ENCODE measurements around the gene DAPK1. TPM values are rescaled to one million over a fixed set of nuclear protein-coding genes. Genes with fewer than 3 reads are reported as not detected.

The DAPK1 gene
- total and polyA plus RNA-seq, 2 donors (not counting 1 experiment from before 2014, with no cell fraction given): 1.7 to 2.8 TPM

DNA sequence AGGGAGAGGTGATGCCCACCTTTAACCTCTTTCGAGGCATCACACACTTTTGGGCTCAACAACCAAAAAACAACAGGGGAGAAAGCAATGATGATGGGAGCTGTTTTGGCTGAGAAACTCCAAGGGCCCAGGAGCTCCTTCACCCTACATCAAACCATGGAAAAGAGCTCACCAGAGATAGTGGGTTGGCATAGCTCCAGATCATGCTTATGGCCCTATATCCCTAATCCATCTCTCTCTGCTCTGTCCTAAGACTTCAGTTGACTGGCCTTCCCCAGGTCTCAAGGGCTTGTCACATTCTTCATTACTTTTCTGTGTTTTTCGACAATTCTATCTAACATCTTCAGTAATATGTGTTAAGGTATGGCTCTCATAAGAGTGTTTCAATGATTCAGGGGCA lies 222.5 kb downstream of the DAPK1 start:
- Histone ChIP-seq H4K20me1 (ENCODE audit: control insufficient read depth, insufficient read depth, low read length, poor library complexity, severe bottlenecking) (no peaks in the 10 kb centered on the region), H3K27me3 (replicated peaks in 1 of 4; ENCODE audit: control extremely low read depth in 1 of 4, control insufficient read depth in 3 of 4, insufficient read depth in 4 of 4, low read length in 3 of 4) (peaks cover 0 to 10% (median 4%) of the 10 kb centered on the region in 4 experiments), H3K36me3 (replicated peaks in 1 of 2; ENCODE audit: control extremely low read depth in 1 of 2, control insufficient read depth in 1 of 2, extremely low read depth in 1 of 2, insufficient read depth in 2 of 2, low read length in 1 of 2) (no peaks in the 10 kb centered on the region), H3K27ac (ENCODE audit: low read length in 2 of 2) (no peak overlapping the region), H3K79me2 (ENCODE audit: control insufficient read depth, insufficient read depth, low read length) (no peaks in the 10 kb centered on the region), H3K4me2 (replicated peaks; ENCODE audit: low read depth, low read length, poor library complexity, severe bottlenecking) (no peak overlapping the region), H2AFZ (ENCODE audit: insufficient read depth, low read depth, low read length, poor library complexity, severe bottlenecking) (no peak overlapping the region), H3K4me3 (ENCODE audit: control extremely low read depth in 1 of 5, extremely low read depth in 1 of 5, insufficient read depth in 1 of 5, low read depth in 2 of 5, low read length in 4 of 5) (no peak overlapping the region), H3K4me1 (ENCODE audit: control insufficient read depth in 2 of 2, insufficient read depth in 2 of 2, low read length in 2 of 2) (no peaks in the 10 kb centered on the region), H3K9me3 (ENCODE audit: control extremely low read depth in 1 of 3, control insufficient read depth in 2 of 3, insufficient read depth in 1 of 3, low read length in 2 of 3) (peaks cover 0 to 7% (median 0%) of the 10 kb centered on the region in 3 donors), H3K9ac (ENCODE audit: low read length) (no peak overlapping the region)
- H3K4me3 Mint-ChIP-seq: no peak overlapping the region
- H3K27me3 Mint-ChIP-seq: peaks cover 24% of the 10 kb centered on the region
- intact Hi-C loops (cut with micrococcal nuclease): no loop called here
- TF ChIP-seq, protein P1, sequence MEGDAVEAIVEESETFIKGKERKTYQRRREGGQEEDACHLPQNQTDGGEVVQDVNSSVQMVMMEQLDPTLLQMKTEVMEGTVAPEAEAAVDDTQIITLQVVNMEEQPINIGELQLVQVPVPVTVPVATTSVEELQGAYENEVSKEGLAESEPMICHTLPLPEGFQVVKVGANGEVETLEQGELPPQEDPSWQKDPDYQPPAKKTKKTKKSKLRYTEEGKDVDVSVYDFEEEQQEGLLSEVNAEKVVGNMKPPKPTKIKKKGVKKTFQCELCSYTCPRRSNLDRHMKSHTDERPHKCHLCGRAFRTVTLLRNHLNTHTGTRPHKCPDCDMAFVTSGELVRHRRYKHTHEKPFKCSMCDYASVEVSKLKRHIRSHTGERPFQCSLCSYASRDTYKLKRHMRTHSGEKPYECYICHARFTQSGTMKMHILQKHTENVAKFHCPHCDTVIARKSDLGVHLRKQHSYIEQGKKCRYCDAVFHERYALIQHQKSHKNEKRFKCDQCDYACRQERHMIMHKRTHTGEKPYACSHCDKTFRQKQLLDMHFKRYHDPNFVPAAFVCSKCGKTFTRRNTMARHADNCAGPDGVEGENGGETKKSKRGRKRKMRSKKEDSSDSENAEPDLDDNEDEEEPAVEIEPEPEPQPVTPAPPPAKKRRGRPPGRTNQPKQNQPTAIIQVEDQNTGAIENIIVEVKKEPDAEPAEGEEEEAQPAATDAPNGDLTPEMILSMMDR (IDR thresholded peaks at IDR 0.05): no peak
- TF ChIP-seq EZH2 (IDR thresholded peaks at IDR 0.05; ENCODE audit: borderline replicate concordance, insufficient read depth, low read depth, low read length, poor library complexity, severe bottlenecking): no peak
- no CpG with 5 or more reads among the region's 2 CpGs for WGBS (ENCODE audit: insufficient coverage)
- ATAC-seq (ENCODE audit: low read depth): no peak
- H3K27ac Mint-ChIP-seq: no peak overlapping the region
- H3K9me3 Mint-ChIP-seq (ENCODE audit: insufficient read depth): no peaks in the 10 kb centered on the region
- no peak for DNase-seq
- ChIA-PET CTCF (no interaction called here), POLR2A (no interaction called here)
- peaks cover under 1% of the 10 kb centered on the region for H3K4me1 Mint-ChIP-seq

DNA sequence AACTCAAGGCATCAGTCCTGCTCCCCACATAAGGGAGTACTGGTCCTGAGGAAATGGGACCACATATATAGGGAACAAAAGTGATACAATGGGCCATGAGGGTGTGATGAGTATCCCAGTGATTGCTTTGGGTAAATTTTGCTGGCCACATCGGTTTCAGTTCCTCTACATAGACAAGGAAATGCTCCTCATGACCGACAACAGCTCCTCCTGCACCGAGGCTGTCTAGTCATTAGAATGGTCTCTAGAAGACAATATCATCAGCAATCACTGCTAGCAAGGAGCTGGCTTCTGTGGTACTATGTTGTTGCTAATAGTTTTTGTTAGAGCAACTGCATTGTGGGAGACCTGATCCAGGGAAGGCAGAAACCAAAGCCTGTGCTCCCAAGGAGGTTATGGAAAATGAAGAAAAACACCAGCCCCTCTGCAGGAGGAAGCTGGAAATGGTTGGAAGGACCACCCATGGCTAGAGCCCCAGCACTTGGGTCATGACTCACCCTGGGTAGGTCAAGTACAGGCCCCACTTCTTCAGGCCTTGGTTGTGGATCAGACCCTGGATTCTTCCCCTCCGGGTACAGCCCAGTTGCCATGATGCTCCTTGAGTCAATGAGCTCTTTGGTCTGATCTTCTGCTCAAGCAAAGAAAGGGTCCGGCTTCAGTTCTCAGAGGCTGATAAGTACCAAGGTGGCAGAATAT lies 224.9 kb downstream of the DAPK1 start:
- Histone ChIP-seq H3K79me2 (ENCODE audit: control insufficient read depth, insufficient read depth, low read length) (no peaks in the 10 kb centered on the region), H3K27me3 (replicated peaks in 1 of 4; ENCODE audit: control extremely low read depth in 1 of 4, control insufficient read depth in 3 of 4, insufficient read depth in 4 of 4, low read length in 3 of 4) (peaks cover 0 to 23% (median 12%) of the 10 kb centered on the region in 4 experiments), H3K36me3 (replicated peaks in 1 of 2; ENCODE audit: control extremely low read depth in 1 of 2, control insufficient read depth in 1 of 2, extremely low read depth in 1 of 2, insufficient read depth in 2 of 2, low read length in 1 of 2) (no peaks in the 10 kb centered on the region), H3K4me3 (ENCODE audit: control extremely low read depth in 1 of 5, extremely low read depth in 1 of 5, insufficient read depth in 1 of 5, low read depth in 2 of 5, low read length in 4 of 5) (no peak overlapping the region), H4K20me1 (ENCODE audit: control insufficient read depth, insufficient read depth, low read length, poor library complexity, severe bottlenecking) (no peaks in the 10 kb centered on the region), H3K9me3 (ENCODE audit: control extremely low read depth in 1 of 3, control insufficient read depth in 2 of 3, insufficient read depth in 1 of 3, low read length in 2 of 3) (peaks cover 0 to 18% (median 0%) of the 10 kb centered on the region in 3 donors), H2AFZ (ENCODE audit: insufficient read depth, low read depth, low read length, poor library complexity, severe bottlenecking) (no peak overlapping the region), H3K4me2 (replicated peaks; ENCODE audit: low read depth, low read length, poor library complexity, severe bottlenecking) (no peak overlapping the region), H3K4me1 (ENCODE audit: control insufficient read depth in 2 of 2, insufficient read depth in 2 of 2, low read length in 2 of 2) (peaks cover 10 to 12% of the 10 kb centered on the region in 2 donors), H3K9ac (ENCODE audit: low read length) (no peak overlapping the region), H3K27ac (ENCODE audit: low read length in 2 of 2) (no peak overlapping the region)
- DNase-seq: no peak
- no peak overlapping the region for H3K27ac Mint-ChIP-seq
- H3K9me3 Mint-ChIP-seq (ENCODE audit: insufficient read depth): no peaks in the 10 kb centered on the region
- CTCF ChIA-PET: no interaction called here
- no peak for ATAC-seq (ENCODE audit: low read depth)
- POLR2A ChIA-PET: no interaction called here
- H3K4me1 Mint-ChIP-seq: peaks cover 6% of the 10 kb centered on the region
- peaks cover 37% of the 10 kb centered on the region for H3K27me3 Mint-ChIP-seq
- TF ChIP-seq EZH2 (IDR thresholded peaks at IDR 0.05; ENCODE audit: borderline replicate concordance, insufficient read depth, low read depth, low read length, poor library complexity, severe bottlenecking): no peak
- TF ChIP-seq, protein P1 (IDR thresholded peaks at IDR 0.05): no peak
- intact Hi-C loops (cut with micrococcal nuclease): no loop called here
- 88% methylated on average over 2 of the region's 5 CpGs for WGBS (ENCODE audit: insufficient coverage)
- H3K4me3 Mint-ChIP-seq: no peak overlapping the region
